Measurements from ENCODE around the gene EFEMP2. TPM values are rescaled to one million over a fixed set of nuclear protein-coding genes. Genes with fewer than 3 reads are reported as not detected.

The EFEMP2 gene
- total and polyA plus RNA-seq, 2 donors (not counting 1 experiment from before 2014, with no cell fraction given): 9.5 to 14.7 TPM

DNA sequence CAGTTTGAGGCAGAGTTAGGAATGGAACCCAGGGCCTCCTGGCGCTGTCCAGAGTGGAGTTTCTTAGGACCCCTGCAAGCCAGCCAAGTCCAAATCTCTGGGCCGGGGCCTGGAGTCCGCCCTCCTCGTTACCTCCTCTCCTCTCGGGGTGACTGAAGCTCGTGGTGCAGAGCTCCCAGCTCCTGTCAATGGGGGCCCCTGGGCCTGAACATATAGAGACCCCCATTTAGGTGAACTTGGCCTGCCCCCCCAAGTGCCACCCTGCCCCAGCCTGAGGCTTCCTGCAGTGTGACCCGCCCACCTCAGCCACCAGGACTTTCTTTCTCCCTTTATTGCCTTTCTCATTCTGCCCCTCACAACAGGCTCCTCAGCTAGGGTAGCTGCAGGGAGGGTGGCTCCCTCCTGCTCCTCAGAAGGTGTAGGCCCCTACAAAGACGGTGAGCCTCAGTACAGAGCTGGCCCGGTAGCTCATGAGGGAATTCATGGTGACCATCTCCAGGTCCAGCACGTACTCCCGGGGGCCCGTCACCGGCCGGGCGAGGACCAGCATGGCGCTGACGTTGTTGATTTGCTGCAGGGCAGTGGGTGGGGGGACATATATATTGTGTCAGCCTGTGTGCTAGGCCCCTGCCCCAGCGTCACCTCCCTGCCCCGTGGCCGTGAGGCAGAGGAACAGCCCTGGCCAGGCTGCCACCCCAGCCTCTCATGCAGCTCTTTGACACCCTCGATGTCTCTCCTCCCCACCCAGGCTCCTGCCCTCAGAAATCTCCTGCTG, 5.9 kb downstream of the EFEMP2 start:
- no peak overlapping the region for H3K9ac ChIP-seq (ENCODE audit: low read length)
- H3K9me3 ChIP-seq (ENCODE audit: control extremely low read depth in 1 of 3, control insufficient read depth in 2 of 3, insufficient read depth in 1 of 3, low read length in 2 of 3): no peaks in the 10 kb centered on the region
- H2AFZ ChIP-seq (ENCODE audit: insufficient read depth, low read depth, low read length, poor library complexity, severe bottlenecking): no peak overlapping the region
- no peak overlapping the region for H3K27ac ChIP-seq (ENCODE audit: low read length in 2 of 2)
- Mint-ChIP-seq H3K27ac (no peak overlapping the region), H3K4me1 (peaks cover 18% of the 10 kb centered on the region), H3K4me3 (no peak overlapping the region), H3K9me3 (ENCODE audit: insufficient read depth) (no peaks in the 10 kb centered on the region), H3K27me3 (no peaks in the 10 kb centered on the region)
- ChIA-PET POLR2A (interaction anchor here (0.6 kb wide), 2 partner anchors 14 to 769 kb away, joined by 3 to 4 read pairs; no protein-coding TSS in a partner anchor), CTCF (interaction anchor here (0.7 to 7.0 kb wide), 2 partner anchors 21 to 97 kb away, joined by 6 to 65 read pairs; partner anchors contain the start of genes CCDC85B and FIBP)
- intact Hi-C loops (cut with micrococcal nuclease): no loop called here
- H3K4me1 ChIP-seq (ENCODE audit: control insufficient read depth in 2 of 2, insufficient read depth in 2 of 2, low read length in 2 of 2): peaks cover 7 to 19% of the 10 kb centered on the region in 2 donors
- WGBS (ENCODE audit: insufficient coverage): 96% methylated on average over 10 of the region's 21 CpGs
- H3K36me3 ChIP-seq (replicated peaks in 1 of 2; ENCODE audit: control extremely low read depth in 1 of 2, control insufficient read depth in 1 of 2, extremely low read depth in 1 of 2, insufficient read depth in 2 of 2, low read length in 1 of 2): peaks cover 0 to 47% of the 10 kb centered on the region in 2 experiments
- peaks cover 19% of the 10 kb centered on the region for H3K79me2 ChIP-seq (ENCODE audit: control insufficient read depth, insufficient read depth, low read length)
- TF ChIP-seq, protein P1, sequence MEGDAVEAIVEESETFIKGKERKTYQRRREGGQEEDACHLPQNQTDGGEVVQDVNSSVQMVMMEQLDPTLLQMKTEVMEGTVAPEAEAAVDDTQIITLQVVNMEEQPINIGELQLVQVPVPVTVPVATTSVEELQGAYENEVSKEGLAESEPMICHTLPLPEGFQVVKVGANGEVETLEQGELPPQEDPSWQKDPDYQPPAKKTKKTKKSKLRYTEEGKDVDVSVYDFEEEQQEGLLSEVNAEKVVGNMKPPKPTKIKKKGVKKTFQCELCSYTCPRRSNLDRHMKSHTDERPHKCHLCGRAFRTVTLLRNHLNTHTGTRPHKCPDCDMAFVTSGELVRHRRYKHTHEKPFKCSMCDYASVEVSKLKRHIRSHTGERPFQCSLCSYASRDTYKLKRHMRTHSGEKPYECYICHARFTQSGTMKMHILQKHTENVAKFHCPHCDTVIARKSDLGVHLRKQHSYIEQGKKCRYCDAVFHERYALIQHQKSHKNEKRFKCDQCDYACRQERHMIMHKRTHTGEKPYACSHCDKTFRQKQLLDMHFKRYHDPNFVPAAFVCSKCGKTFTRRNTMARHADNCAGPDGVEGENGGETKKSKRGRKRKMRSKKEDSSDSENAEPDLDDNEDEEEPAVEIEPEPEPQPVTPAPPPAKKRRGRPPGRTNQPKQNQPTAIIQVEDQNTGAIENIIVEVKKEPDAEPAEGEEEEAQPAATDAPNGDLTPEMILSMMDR (IDR thresholded peaks at IDR 0.05): no peak
- no peak for DNase-seq
- H3K4me2 ChIP-seq (replicated peaks; ENCODE audit: low read depth, low read length, poor library complexity, severe bottlenecking): no peak overlapping the region
- H3K4me3 ChIP-seq (ENCODE audit: control extremely low read depth in 1 of 5, extremely low read depth in 1 of 5, insufficient read depth in 1 of 5, low read depth in 2 of 5, low read length in 4 of 5): no peak overlapping the region
- H3K27me3 ChIP-seq (replicated peaks in 1 of 4; ENCODE audit: control extremely low read depth in 1 of 4, control insufficient read depth in 3 of 4, insufficient read depth in 4 of 4, low read length in 3 of 4): no peaks in the 10 kb centered on the region
- ATAC-seq (ENCODE audit: low read depth): no peak
- peaks cover 32% of the 10 kb centered on the region for H4K20me1 ChIP-seq (ENCODE audit: control insufficient read depth, insufficient read depth, low read length, poor library complexity, severe bottlenecking)

DNA sequence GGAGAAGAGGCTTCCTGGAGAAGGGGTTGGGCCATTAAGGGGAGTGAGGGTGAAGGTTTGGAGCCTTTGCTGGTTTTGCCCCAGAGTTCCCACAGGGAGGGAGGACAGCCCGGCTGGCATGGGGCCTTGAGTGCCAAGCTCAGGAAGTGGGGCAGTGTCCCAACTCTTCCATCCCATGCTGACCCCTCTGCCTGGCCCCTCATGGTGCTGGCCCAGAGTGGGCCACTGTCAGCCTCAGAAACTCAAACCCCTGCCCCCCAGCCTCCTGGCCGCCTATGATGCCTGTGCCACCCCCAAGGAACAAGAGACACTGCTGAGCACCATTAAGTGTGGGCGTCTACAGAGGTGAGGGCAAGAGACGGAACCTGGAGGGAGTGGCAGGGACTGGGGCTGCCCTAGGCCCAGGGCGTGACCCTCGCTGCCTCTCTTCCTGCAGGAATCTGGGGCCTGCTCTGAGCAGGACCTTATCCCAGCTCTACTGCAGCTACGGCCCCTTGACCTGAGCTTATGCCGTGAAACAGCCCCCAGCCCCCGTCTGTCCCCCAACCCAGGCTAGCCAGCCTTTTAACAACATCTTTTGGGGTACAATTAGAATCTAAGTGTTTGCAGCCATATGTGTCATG, 6.9 kb downstream of the EFEMP2 start:
- no peaks in the 10 kb centered on the region for H3K9me3 ChIP-seq (ENCODE audit: control extremely low read depth in 1 of 3, control insufficient read depth in 2 of 3, insufficient read depth in 1 of 3, low read length in 2 of 3)
- WGBS (ENCODE audit: insufficient coverage): 93% methylated on average over 6 of the region's 9 CpGs
- TF ChIP-seq, protein P1 (IDR thresholded peaks at IDR 0.05): no peak
- no peak for TF ChIP-seq EZH2 (IDR thresholded peaks at IDR 0.05; ENCODE audit: borderline replicate concordance, insufficient read depth, low read depth, low read length, poor library complexity, severe bottlenecking)

More for the DNA sequence above, 6.9 kb downstream of the EFEMP2 start:
- Histone ChIP-seq H3K27me3 (replicated peaks in 1 of 4; ENCODE audit: control extremely low read depth in 1 of 4, control insufficient read depth in 3 of 4, insufficient read depth in 4 of 4, low read length in 3 of 4) (no peaks in the 10 kb centered on the region), H4K20me1 (ENCODE audit: control insufficient read depth, insufficient read depth, low read length, poor library complexity, severe bottlenecking) (peaks cover 34% of the 10 kb centered on the region), H3K79me2 (ENCODE audit: control insufficient read depth, insufficient read depth, low read length) (peaks cover 30% of the 10 kb centered on the region), H3K4me1 (ENCODE audit: control insufficient read depth in 2 of 2, insufficient read depth in 2 of 2, low read length in 2 of 2) (peaks cover 12 to 19% of the 10 kb centered on the region in 2 donors), H3K4me2 (replicated peaks; ENCODE audit: low read depth, low read length, poor library complexity, severe bottlenecking) (no peak overlapping the region), H3K9ac (ENCODE audit: low read length) (no peak overlapping the region), H3K4me3 (ENCODE audit: control extremely low read depth in 1 of 5, extremely low read depth in 1 of 5, insufficient read depth in 1 of 5, low read depth in 2 of 5, low read length in 4 of 5) (no peak overlapping the region), H2AFZ (ENCODE audit: insufficient read depth, low read depth, low read length, poor library complexity, severe bottlenecking) (no peak overlapping the region), H3K27ac (ENCODE audit: low read length in 2 of 2) (no peak overlapping the region), H3K36me3 (replicated peaks in 1 of 2; ENCODE audit: control extremely low read depth in 1 of 2, control insufficient read depth in 1 of 2, extremely low read depth in 1 of 2, insufficient read depth in 2 of 2, low read length in 1 of 2) (peaks cover 0 to 52% of the 10 kb centered on the region in 2 experiments)
- H3K27ac Mint-ChIP-seq: no peak overlapping the region
- H3K4me1 Mint-ChIP-seq: peaks cover 19% of the 10 kb centered on the region
- H3K27me3 Mint-ChIP-seq: no peaks in the 10 kb centered on the region
- DNase-seq: no peak
- H3K4me3 Mint-ChIP-seq: no peak overlapping the region
- CTCF ChIA-PET: interaction anchor here (0.7 to 7.0 kb wide), 2 partner anchors 22 to 96 kb away, joined by 6 to 65 read pairs; partner anchors contain the start of genes CCDC85B and FIBP
- intact Hi-C loops (cut with micrococcal nuclease): no loop called here
- H3K9me3 Mint-ChIP-seq (ENCODE audit: insufficient read depth): no peaks in the 10 kb centered on the region
- POLR2A ChIA-PET: interaction anchor here (0.5 to 0.6 kb wide), 2 partner anchors 13 to 179 kb away, joined by 3 read pairs; no protein-coding TSS in a partner anchor
- no peak for ATAC-seq (ENCODE audit: low read depth)

All from B cell (primary cell).